HG03354 (cell line): ENCODE data around the gene RFXANK.
A peak's percentile ranks its signal among the peaks of the same experiment; 100 is the strongest.
"Not testable (repeated sequence)": the region's sequence is repeated elsewhere in the genome, so short reads cannot be mapped to it uniquely, and the experiment has no call there.

ENCODE experiments used
- ATAC-seq: cut with Tn5 transposase; IDR thresholded peaks from one replicate; pipeline ENCODE4 v1.9.1; 2021; ENCODE audit warnings: mild to moderate bottlenecking; ENCODE audit not compliant: unreplicated experiment, poor library complexity, severe bottlenecking

Gene RFXANK, protein sequence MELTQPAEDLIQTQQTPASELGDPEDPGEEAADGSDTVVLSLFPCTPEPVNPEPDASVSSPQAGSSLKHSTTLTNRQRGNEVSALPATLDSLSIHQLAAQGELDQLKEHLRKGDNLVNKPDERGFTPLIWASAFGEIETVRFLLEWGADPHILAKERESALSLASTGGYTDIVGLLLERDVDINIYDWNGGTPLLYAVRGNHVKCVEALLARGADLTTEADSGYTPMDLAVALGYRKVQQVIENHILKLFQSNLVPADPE

DNA sequence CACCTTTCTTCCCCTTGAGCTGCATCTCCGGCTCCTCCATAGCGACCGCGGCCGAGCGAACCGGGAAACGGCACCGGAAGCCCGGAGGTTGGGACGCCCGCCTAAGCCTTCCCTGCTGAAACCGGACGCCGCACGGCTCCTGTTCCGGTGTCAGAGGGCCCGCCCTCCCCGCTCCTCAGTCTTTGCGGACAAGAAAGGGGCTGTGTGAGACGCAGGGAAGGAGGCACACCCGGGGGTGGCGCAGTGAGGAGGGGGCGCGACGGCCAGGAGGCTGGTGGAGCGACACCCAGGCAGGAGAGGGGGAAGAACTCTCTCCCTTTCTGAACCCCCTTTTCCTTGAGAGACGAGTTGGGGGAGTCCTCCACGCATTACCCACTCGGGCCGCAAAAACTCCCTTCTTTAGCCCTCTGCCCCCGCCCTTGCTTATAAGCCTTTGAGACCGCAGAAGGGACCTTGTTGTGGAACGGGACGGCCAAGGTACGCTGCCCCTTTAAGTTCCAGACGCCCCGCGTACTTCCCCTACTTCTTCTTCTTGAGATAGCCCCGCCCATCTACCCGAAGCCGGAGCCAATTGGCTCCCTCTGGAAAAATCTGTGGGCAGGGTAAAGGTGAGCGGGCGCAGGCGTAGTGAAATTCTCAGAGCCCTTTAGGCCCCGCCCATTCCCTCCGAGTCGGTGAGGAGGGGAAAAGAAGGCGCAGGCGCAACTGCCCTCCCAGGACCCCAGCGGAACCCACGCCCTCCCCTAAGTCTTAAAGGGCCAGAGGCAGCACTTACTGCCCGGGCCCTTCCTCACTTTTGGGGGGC is at the start of gene RFXANK, which contains the start of gene BORCS8:
Gene RFXANK (plus strand): TSS at position 181 of the 805 bp plus-strand sequence. CDS start 1,689 bp downstream, outside the sequence.
Gene BORCS8 (minus strand): TSS at position 75 of the 805 bp plus-strand sequence. CDS start 35 bp downstream, at position 40.
- ATAC-seq, result peak; percentile 86

DNA sequence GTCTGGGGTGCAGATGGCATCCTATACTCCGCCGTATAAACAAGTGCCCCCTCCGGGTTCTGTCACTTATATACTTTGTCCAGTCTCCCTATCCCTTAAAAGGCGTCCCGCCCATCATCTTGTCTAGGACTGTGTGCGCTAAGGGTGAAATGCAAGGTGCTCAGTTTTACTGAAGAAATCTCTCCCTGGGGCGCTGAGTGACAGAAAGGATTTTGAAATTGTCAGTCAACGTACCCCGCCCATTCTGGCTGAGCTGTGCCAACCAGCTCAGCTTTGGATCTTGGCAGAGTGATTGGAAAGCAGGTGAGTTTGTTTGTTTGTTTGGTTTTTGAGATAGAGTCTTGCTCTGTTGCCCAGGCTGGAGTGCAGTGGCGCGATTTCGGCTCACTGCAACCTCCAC is 49.7 kb upstream of the RFXANK start:
- ATAC-seq, result no peak

DNA sequence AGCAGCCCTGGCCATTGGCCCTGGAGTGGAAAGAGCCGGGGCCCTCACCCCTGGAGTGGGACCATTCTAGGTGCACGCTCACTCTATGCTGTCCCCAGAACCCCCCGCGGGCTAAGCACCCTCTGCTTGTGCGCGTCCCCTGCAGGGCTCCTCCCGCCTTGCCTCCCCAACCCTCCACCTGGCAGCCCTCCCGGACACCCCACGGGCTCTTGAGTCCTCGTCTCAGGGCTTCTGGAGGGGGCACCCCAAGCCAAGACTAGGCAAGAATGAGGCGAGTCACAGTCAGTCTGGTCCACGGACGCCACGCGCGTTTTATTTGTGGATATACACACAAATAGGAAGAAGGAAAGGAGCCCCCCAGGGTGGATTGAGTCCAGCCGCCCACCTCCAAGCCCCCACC is 46.8 kb upstream of the RFXANK start:
- no peak for ATAC-seq

DNA sequence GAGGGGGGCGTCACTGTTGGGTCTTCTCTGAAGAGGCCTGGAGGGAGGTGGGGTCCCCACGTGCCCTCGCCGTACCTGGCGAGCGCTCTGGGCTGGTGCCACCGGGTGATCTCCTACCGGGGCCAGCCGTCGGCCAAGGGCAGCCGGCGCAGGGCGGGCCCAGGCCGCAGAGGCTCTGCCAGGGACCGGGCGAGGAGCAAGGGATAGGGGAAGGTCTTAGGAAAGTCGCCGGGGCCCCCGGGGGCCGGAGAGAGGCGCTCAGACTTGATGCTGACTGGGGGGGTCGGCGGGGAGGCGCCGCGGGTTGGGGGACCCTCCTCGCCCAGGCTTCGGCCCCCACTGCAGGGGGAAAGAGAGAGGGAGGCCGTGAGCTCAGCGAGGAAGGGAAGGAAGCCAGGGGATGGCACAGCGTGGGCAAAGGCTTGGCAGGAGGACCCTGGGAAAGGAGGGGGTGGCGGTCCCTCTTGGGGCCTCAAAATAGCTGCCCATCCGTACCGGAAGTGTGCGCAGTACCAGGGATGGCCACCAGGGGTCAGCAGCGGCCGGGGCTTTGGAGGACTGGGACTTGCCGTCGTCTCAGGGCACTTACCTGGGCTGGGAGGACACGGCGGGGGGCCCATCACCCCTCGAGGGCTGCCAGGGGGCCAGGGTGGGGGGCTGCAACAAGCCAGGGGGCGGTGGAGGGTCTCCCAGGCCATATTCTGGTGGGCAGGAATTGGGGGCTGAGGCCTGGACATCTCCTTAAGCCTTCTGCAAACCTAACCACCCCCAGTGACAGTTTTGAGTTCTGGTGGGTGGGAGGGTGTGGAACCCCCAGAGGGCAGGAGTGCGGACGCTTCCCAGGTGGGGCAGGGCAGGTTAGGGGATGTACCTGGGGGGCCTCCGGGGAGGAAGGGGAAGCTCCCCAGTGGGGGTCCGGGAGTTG is 46.1 kb upstream of the RFXANK start:
- ATAC-seq, result peak; percentile 48

DNA sequence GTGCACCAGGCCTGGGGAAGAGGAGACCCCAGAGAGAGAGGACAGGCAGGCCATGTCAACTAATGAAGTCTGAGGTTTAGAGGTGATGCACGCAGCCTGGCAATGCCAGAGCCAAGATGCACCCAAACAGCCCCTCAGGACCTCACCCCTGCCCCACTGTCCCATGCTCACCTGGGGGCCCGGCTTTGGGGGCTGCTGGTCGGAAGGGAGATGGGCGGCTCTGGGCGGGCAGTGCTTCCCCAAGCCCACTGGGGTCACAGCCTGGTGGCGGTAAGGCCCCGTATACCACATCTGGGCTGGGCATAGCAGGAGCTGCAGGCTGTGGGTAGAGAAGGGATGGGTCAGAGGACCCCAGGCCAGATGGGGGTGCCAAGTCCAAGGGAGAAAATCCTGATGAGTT is 45.2 kb upstream of the RFXANK start:
- no peak for ATAC-seq

DNA sequence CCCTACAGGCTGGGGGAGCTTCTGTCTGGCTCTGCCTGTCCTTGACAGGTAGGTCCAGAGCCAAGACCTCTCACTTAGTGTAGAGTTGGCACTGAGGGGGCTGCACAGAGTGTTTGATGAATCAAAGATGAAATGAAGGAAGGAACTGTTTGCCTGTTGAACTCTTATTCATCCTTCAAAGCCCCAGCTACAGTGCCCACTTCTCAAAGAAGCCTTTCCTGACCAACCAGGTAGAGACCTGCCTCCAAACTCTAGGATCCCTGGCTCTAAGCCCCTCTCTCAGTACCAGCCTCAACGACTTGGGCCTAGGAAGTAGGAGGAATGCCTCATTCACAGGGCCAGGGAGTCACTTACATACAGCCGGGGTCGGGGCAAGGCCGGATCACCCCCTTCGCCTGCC is 44.7 kb upstream of the RFXANK start:
- ATAC-seq, result no peak

DNA sequence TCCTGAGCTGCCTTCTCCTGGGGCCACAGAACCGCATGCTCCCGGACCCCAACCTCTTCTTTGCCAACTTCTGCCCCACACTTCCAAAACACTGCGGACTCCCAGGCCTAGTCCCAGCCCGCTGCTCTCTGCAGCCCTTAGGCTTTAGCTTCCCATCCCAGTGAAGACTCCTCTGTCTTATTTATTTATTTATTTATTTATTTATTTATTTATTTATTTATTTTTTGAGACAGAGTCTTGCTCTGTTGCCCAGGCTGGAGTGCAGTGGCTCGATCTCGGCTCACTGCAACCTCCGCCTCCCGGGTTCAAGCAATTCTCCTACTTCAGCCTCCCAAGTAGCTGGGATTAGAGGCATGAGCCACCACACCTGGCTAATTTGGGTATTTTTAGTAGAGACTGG is 43.6 kb upstream of the RFXANK start:
- not testable (repeated sequence) for ATAC-seq

DNA sequence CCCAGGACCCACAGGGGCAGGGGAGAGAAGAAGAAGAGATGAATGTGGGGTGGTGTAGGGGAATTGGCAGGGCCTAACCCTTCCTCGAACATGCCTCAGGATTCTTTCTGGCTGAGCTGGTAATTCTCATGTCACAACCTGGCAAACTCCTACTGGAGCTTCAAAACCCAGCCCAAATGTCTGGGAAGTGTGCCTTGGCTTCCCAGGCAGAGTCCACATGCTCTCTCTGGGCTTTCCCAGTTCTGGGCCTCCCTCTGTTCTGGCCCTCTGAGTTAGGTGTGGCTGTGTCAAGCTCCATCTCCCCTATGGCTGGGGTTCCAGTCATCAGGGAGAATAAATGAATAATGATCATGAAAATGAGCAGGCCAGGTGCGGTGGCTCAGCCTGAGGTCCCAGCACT is 42.6 kb upstream of the RFXANK start:
- no peak for ATAC-seq

DNA sequence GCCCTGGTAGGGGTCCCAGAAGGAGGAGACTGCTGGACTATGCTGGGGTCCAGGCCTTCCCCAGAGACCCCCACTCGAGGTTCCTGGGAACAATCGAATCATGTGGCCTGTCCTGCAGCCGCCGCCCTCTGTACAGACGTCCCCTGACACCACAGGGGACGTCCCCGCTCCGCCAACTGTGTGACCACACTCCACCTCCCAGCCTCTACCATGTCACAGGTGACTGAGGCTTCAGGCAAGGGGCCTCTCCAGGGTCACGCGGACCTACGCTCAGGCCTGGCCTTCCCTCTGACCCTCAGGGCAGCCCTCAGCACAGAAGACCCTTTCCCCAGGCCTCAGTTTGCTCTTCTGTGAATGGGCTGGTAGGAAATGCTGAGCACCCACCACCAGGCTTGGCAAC is 40.6 kb upstream of the RFXANK start:
- no peak for ATAC-seq

DNA sequence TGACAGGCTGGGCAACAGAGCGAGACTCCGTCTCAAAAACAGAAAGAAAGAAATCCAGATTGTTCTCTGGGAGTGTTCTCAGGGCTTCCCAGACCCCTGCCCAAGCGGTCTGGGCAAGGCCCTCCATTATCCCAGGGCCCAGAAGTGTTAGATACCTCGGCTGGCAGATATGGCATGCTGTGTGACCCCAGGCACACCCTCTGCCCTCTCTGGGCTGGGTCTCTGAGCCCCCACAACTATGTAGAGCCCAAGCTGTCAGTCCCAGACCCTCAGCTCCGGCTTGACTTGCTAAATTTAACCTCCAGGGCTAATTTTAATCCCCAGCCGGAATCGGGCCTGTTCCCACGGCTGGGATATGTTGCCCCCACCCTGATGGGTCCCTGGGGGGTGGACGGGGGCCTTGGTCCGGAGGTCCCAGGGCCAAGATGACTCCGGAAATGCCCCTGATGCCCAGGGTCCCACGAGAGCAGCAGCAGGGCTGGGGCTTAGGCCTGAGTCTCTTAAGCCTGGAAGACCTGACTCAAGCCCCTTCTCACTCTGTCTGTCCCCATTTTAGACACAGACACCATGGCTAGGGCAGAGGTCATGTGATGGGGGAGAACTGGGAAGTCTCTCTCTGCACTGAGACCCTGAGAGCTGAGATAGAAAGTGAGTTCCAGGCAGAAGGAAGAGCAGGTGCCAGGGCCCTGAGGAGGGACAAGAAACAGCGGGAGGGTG is 39.2 kb upstream of the RFXANK start:
- ATAC-seq, result no peak

DNA sequence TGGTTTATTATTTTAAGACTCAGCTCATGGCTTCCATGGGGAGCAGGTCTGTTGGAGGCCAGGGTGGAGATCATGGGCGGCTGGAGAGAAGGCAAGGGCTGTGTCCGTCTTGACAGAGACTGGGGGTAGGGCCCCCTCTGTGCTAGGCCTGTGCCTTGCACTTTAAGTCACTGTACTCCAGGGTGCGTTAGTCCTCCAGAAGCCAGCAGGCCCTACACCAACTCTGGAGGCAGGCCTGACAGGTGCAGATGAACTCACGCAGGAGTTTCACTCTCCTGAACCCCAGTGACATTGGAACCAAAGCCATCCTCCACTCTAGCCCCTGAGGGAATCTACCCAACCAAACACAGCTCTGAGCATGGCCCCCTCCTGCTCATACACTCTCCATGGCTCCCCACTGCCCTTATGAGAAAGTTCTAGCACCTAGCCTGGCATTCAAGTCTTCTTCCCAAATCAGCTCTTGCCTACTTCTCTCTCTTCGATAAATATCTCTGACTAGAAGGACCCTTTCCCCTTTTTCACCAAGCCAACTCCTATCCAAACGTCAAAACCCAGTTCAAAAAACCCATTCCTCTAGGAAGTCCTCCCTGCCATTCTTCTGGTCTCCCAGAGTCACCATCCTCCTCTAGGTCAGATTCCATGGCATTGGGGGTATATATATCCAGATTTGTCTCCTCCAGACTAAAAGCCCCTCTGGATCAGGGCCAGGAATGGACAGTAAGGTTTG is 37.1 kb upstream of the RFXANK start:
- no peak for ATAC-seq

DNA sequence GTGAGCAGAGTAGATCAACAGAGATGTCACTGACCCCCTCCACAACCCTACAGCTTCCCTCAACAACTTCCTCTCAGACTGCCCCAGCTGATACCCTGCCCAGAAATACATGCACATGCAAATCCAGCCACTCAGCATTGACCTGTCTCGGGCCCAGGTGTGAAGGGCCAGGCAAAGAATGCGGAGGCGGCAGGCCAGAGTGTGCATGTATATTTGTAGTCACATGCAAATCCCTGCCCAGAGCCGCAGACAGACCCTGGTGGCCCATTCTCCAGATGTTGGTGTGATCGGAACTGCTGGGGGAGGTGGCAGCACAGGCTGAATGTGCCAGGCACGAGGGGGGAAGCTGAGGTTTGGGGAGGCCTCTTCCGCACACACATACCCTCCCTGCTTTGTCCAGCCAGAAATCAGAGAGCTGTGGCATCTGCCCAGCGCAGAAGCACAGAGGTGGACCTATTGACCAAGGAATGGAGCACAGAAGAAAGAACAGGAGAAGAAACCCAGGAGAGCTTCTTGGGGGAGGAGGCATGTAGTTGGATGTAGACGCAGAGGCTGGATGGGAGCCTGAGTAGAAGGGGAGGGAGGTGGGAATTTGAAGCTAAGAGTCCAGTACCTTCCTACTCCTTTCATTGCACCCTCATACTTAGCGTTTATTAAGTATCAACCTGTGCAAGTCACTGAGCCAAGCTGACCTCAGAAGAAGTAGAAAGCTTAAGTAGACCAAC is 36.4 kb upstream of the RFXANK start:
- peak; percentile 76 for ATAC-seq

DNA sequence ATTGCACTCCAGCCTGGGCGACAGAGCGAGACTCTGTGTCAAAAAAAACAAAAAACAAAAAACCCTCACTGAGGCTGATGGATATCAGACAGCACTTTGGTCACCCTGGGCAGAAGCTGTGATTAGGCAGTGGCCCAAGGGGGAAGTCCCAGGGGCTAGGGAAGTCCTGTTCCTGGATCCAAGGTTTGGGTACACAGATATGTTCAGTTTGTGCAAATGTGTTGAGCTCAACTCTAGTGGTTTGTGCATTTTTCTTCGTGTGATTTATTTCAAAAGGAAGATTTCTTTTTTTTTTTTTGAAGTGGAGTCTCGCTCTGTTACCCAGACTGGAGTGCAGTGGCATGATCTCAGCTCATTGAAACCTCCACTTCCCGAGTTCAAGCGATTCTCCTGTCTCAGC is 34.2 kb upstream of the RFXANK start:
- no peak for ATAC-seq

DNA sequence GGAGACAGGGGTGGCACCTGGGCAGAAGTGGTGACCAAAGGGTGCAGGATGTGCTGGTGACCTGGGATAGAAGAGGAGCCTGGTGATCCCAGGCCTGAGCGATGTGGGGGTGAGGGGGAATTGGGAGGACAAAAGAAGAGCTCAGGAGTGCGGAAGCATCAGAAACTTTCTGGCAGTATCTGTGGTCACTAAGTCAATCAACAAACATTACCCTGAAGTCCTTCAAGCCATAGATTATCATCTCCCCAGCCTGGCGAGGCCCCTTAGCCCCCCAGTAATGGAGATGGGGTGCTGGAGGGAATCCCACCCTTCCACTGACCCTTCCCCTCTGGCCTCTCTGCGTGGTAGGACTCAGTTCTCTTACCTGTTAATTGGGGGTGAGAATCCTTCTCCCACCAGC is 32.5 kb upstream of the RFXANK start:
- no peak for ATAC-seq

DNA sequence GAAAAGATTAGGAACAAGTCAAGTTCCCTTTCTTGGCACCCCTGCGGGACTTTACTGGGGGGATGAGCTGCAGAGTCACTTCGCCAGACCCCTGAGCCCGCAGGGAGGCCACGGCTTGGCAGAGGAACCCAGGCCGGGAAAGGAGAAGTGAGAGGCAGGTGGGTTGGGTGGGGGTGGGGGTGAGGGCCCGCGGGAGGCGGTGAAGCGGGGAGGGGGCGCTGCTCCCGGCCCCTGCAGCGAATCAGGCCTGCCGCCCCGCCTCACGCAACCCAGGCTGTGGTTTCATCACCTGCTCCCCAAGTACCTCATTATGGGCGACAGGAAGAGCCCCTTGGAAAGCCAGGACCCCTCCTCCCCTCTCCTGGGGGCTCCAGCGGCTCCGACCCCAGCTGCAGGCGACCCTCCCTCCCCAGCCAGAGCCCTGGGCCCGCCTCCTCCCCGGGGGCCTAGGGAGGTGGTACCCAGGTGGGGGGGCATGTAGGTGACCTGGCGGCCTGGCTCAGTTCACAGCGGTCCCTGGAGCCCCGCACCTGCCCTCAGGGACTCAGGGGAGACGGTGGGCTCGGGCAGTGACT is 31.5 kb upstream of the RFXANK start:
- ATAC-seq, result no peak

DNA sequence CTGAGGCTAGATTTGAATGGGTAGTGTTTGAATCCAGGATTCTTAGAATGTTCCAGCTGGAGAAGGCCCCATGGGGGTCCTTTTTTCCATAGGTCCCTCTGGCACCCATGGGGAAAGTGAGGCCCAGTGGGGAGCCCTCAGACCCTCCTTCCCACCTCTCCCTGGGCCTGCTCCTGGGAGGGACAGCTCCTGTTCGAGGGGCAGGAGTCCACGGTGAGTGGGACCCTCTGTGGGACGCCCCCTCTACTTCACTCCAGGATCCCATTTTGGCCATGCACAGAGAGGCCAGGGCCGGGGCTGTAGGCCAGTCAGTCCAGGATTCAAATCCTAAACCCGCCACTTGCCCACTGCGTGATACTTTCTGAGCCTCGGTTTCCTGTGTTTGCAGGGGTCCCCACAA is 29.6 kb upstream of the RFXANK start:
- ATAC-seq, result no peak

DNA sequence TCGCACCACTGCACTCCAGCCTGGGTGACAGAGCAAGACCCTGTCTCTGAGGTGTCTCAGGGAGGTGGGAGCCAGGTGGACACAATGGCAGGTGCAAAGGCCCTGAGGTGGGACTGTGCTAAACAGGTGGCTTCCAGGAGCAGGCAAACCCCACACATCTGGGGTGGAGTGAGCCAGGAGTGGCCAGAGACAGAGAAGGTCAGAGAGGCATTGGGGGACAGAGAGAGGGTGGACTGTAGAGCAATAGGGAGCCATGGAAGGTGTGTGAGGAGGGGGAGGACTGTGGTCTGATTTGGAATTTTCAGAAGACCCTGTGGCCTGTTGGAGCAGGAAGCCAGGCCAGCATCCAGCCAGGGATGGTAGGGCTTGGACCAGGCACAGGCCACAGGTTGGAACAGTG is 26.7 kb upstream of the RFXANK start:
- ATAC-seq, result no peak

DNA sequence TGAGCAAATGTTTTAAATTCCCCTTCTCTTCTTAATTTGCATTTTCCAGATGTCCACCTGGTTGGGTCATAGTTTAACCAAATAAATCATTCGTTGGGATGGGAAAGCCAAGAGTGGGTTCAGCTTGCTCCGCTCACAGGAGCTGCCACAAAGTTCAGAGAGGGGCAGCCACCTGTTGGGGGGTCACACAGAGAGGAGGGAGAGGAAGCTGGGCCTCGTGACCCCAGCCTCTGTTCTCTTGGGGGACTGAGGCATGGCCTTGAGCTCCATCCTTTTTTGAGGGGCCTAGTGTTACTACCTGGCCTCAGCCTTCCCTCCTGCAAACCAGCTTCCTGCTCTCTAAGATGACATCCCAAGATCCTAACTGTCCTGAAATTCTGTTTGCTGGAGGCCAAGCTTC is 24.4 kb upstream of the RFXANK start:
- ATAC-seq, result no peak
